CD4-positive, alpha-beta memory T cell (primary cell): ENCODE data around the gene SSH2. TPM values are rescaled to one million over a fixed set of nuclear protein-coding genes. Genes with fewer than 3 reads are reported as not detected.

ENCODE experiments used
- CTCF ChIA-PET: fragments of 350-600 bp; sonication (Branson Sonifier 250); formaldehyde crosslinking; loops from one replicate; lab custom pipeline; 2021; ENCODE audit warnings: inconsistent platforms; ENCODE audit not compliant: partially characterized antibody; lab: Charles Lee
- POLR2A ChIA-PET: fragments of 350-600 bp; sonication (Branson Sonifier 250); formaldehyde crosslinking; loops from one replicate; lab custom pipeline; 2021; ENCODE audit not compliant: partially characterized antibody; lab: Charles Lee
- DNase-seq, 5 donors: peaks; one replicate each; pipeline versions ENCODE4 v3.0.0 to v3.0.0-alpha.2; 2020 to 2022; ENCODE audit warnings: mixed read lengths in 1 of 5
- H3K27ac ChIP-seq: one replicate; pipeline ENCODE4 v1.7.0; 2013; ENCODE audit warnings: low read depth, low read length
- H3K27me3 ChIP-seq: 2 replicates; pipeline ENCODE4 v1.7.0; 2013; ENCODE audit warnings: mild to moderate bottlenecking, low read length, moderate library complexity; ENCODE audit not compliant: insufficient read depth
- H3K36me3 ChIP-seq: 2 replicates; pipeline ENCODE4 v1.7.0; 2013; ENCODE audit warnings: mild to moderate bottlenecking, low read length, moderate library complexity; ENCODE audit not compliant: insufficient read depth
- H3K4me1 ChIP-seq: 2 replicates; pipeline ENCODE4 v1.7.0; 2013; ENCODE audit warnings: mild to moderate bottlenecking, low read length, moderate library complexity; ENCODE audit not compliant: insufficient read depth
- H3K4me3 ChIP-seq, 2 donors: one replicate each; pipeline ENCODE4 v1.7.0; 2013; ENCODE audit warnings: low read length in 2 of 2, mild to moderate bottlenecking in 1 of 2
- H3K9me3 ChIP-seq, 2 donors: one replicate each; pipeline ENCODE4 v1.7.0; 2013; ENCODE audit warnings: low read length in 2 of 2, control low read depth in 1 of 2; ENCODE audit not compliant: control insufficient read depth in 1 of 2
- H3K27ac Mint-ChIP-seq, 7 donors: one replicate each; pipeline ENCODE4 v1.8.0; 2020 to 2021; ENCODE audit warnings: mixed read lengths in 7 of 7, mild to moderate bottlenecking in 6 of 7, inconsistent platforms in 3 of 7, moderate library complexity in 3 of 7
- H3K27me3 Mint-ChIP-seq, 2 donors: one replicate each; pipeline ENCODE4 v1.8.0; 2020 to 2021; ENCODE audit warnings: mixed read lengths in 2 of 2
- H3K36me3 Mint-ChIP-seq, 2 donors: one replicate each; pipeline ENCODE4 v1.8.0; 2020 to 2021; ENCODE audit warnings: mixed read lengths in 2 of 2, inconsistent platforms in 1 of 2, mild to moderate bottlenecking in 1 of 2
- H3K4me1 Mint-ChIP-seq, 4 donors: one replicate each; pipeline ENCODE4 v1.8.0; 2020 to 2021; ENCODE audit warnings: mixed read lengths in 4 of 4, mild to moderate bottlenecking in 1 of 4
- H3K4me3 Mint-ChIP-seq, 8 donors: one replicate each; pipeline ENCODE4 v1.8.0; 2020 to 2021; ENCODE audit warnings: mixed read lengths in 8 of 8, mild to moderate bottlenecking in 7 of 8, moderate library complexity in 6 of 8, inconsistent platforms in 3 of 8
- H3K9me3 Mint-ChIP-seq, 8 donors: one replicate each; pipeline ENCODE4 v1.8.0; 2020 to 2021; ENCODE audit warnings: mixed read lengths in 8 of 8, mild to moderate bottlenecking in 5 of 8, inconsistent platforms in 3 of 8, moderate library complexity in 1 of 8
- intact Hi-C: fragments of 100-400 bp; cut with micrococcal nuclease; formaldehyde crosslinking; loops from one replicate; pipeline ENCODE4 v1.15.1; 2023
- polyA plus RNA-seq, 2 donors: library from polyadenylated mRNA; unstranded; fragments of 300-500 nt; fragmentation: Illumina TruSeq; gene quantifications; one replicate each; pipeline ENCODE4 v1.2.3, GENCODE V29; 2021
- total RNA-seq, 2 experiments: library from RNA; stranded (reverse); gene quantifications; one replicate each; pipeline ENCODE4 v1.2.3, GENCODE V29; 2021

SSH2 gene
- total and polyA plus RNA-seq, 4 experiments from 2014 or later = 13.5 to 70.4 (median 54.2) TPM

DNA sequence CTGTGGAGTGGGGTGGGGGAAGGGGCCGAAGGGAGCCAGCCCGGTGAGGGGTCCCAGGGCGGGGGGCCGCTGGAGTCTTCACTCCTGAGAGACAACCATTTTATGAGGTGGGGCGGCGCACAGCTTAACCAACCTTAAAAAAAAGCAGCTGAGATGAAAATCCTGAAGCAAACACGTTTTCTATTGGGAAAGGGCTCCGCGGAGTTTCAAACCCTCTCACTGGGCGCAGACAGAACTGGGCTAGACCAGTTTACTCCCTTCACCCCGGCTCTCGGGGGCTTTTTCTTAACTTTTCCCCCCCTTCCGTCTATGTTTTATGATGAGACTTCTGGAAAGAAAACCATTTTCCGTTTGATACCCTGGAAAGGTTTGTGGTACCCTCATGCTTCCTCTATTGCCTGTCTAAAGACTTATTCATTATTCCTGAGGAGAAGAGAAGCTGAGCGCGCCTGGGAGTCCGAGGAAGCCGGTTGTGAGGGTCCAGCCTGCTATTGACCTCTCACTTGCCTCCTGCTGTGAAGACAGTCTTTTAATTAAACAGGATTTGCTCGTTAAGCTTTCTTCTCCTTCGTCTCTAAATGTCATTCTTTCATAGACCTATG is 482 bp upstream of the SSH2 start:
- H3K36me3 ChIP-seq = no peaks in the 10 kb centered on the region
- H3K9me3 ChIP-seq = no peaks in the 10 kb centered on the region
- intact Hi-C loops = loop anchor here (1.0 to 2.0 kb wide), 9 partner anchors 63 to 540 kb away; partner anchors contain the start of genes GIT1 and TAOK1
- Mint-ChIP-seq H3K4me3 (no peak overlapping the region), H3K4me1 (peaks cover 17 to 37% (median 31%) of the 10 kb centered on the region in 4 donors), H3K9me3 (peaks cover 0 to 2% (median 0%) of the 10 kb centered on the region in 8 donors), H3K27ac (no peak overlapping the region), H3K27me3 (no peaks in the 10 kb centered on the region), H3K36me3 (peaks cover 0 to 9% of the 10 kb centered on the region in 2 donors)
- peaks cover 46% of the 10 kb centered on the region for H3K4me1 ChIP-seq
- no peak for DNase-seq
- H3K4me3 ChIP-seq = peak overlapping the region; percentile 84 to 93
- H3K27ac ChIP-seq = peak overlapping the region; percentile 88
- ChIA-PET POLR2A (interaction anchor here (0.6 to 4.0 kb wide), 24 partner anchors 9 to 1035 kb away, joined by 3 to 68 read pairs (median 5); partner anchors contain the start of genes ABHD15 and TP53I13), CTCF (interaction anchor here (0.5 to 7.5 kb wide), 49 partner anchors 10 to 406 kb away, joined by 3 to 387 read pairs (median 5); partner anchors contain the start of gene EFCAB5)
- no peaks in the 10 kb centered on the region for H3K27me3 ChIP-seq

GRCh38 chr17:29929006-29929532 is 959 bp downstream of the SSH2 start:
- no peaks in the 10 kb centered on the region for H3K27me3 ChIP-seq
- ChIA-PET POLR2A (interaction anchor here (1.2 to 4.0 kb wide), 3 partner anchors 108 to 313 kb away, joined by 6 to 68 read pairs (median 33); no protein-coding TSS in a partner anchor), CTCF (interaction anchor here (1.6 to 7.5 kb wide), 3 partner anchors 8 to 312 kb away, joined by 5 to 387 read pairs (median 50); no protein-coding TSS in a partner anchor)
- Mint-ChIP-seq H3K9me3 (peaks cover 0 to 2% (median 0%) of the 10 kb centered on the region in 8 donors), H3K27ac (no peak overlapping the region), H3K27me3 (no peaks in the 10 kb centered on the region), H3K4me3 (no peak overlapping the region), H3K36me3 (peaks cover 0 to 9% of the 10 kb centered on the region in 2 donors), H3K4me1 (peaks cover 17 to 37% (median 32%) of the 10 kb centered on the region in 4 donors)
- H3K27ac ChIP-seq = peak overlapping the region; percentile 88
- H3K9me3 ChIP-seq = no peaks in the 10 kb centered on the region
- no peaks in the 10 kb centered on the region for H3K36me3 ChIP-seq
- peak overlapping the region; percentile 84 to 93 for H3K4me3 ChIP-seq
- intact Hi-C loops = loop anchor here (5.0 kb wide), 1 partner anchor 37 kb away; no protein-coding TSS in a partner anchor
- peaks cover 46% of the 10 kb centered on the region for H3K4me1 ChIP-seq
- DNase-seq = peak in 4 of 5 donors; percentile 0 to 55 (median 11)

- Histone ChIP-seq H3K36me3 (no peaks in the 10 kb centered on the region), H3K4me3 (no peak overlapping the region), H3K9me3 (no peaks in the 10 kb centered on the region), H3K27ac (no peak overlapping the region), H3K27me3 (no peaks in the 10 kb centered on the region), H3K4me1 (peaks cover 46% of the 10 kb centered on the region)
- Mint-ChIP-seq H3K36me3 (peaks cover 0 to 9% of the 10 kb centered on the region in 2 donors), H3K4me3 (peak overlapping the region in 4 of 8 donors; percentile 7 to 53 (median 15)), H3K4me1 (peaks cover 17 to 37% (median 32%) of the 10 kb centered on the region in 4 donors), H3K9me3 (peaks cover 0 to 2% (median 0%) of the 10 kb centered on the region in 8 donors), H3K27me3 (no peaks in the 10 kb centered on the region), H3K27ac (peak overlapping the region in 1 of 7 donors; percentile 37)
- no peak for DNase-seq
- POLR2A ChIA-PET = interaction anchor here (0.6 kb wide), 1 partner anchor 8 kb away, joined by 3 read pairs; no protein-coding TSS in a partner anchor
- CTCF ChIA-PET = interaction anchor here (1.0 to 7.5 kb wide), 3 partner anchors 10 to 310 kb away, joined by 3 to 387 read pairs (median 5); no protein-coding TSS in a partner anchor
- intact Hi-C loops = loop anchor here (5.0 kb wide), 1 partner anchor 35 kb away; no protein-coding TSS in a partner anchor
These were observed 2.5 kb downstream of the SSH2 start for GRCh38 chr17:29927546-29927945.

GRCh38 chr17:29924786-29925185 is 5.2 kb downstream of the SSH2 start:
- Mint-ChIP-seq H3K27me3 (no peaks in the 10 kb centered on the region), H3K27ac (no peak overlapping the region), H3K4me3 (no peak overlapping the region), H3K36me3 (peaks cover 0 to 11% of the 10 kb centered on the region in 2 donors), H3K4me1 (peaks cover 21 to 42% (median 37%) of the 10 kb centered on the region in 4 donors), H3K9me3 (no peaks in the 10 kb centered on the region)
- Histone ChIP-seq H3K27ac (no peak overlapping the region), H3K9me3 (no peaks in the 10 kb centered on the region), H3K27me3 (no peaks in the 10 kb centered on the region), H3K36me3 (no peaks in the 10 kb centered on the region), H3K4me3 (no peak overlapping the region), H3K4me1 (peaks cover 29% of the 10 kb centered on the region)
- ChIA-PET POLR2A (no interaction called here), CTCF (interaction anchor here (1.6 kb wide), 1 partner anchor 57 kb away, joined by 4 read pairs; no protein-coding TSS in a partner anchor)
- intact Hi-C loops = loop anchor here (5.0 kb wide), 1 partner anchor 32 kb away; no protein-coding TSS in a partner anchor
- DNase-seq = no peak

DNA sequence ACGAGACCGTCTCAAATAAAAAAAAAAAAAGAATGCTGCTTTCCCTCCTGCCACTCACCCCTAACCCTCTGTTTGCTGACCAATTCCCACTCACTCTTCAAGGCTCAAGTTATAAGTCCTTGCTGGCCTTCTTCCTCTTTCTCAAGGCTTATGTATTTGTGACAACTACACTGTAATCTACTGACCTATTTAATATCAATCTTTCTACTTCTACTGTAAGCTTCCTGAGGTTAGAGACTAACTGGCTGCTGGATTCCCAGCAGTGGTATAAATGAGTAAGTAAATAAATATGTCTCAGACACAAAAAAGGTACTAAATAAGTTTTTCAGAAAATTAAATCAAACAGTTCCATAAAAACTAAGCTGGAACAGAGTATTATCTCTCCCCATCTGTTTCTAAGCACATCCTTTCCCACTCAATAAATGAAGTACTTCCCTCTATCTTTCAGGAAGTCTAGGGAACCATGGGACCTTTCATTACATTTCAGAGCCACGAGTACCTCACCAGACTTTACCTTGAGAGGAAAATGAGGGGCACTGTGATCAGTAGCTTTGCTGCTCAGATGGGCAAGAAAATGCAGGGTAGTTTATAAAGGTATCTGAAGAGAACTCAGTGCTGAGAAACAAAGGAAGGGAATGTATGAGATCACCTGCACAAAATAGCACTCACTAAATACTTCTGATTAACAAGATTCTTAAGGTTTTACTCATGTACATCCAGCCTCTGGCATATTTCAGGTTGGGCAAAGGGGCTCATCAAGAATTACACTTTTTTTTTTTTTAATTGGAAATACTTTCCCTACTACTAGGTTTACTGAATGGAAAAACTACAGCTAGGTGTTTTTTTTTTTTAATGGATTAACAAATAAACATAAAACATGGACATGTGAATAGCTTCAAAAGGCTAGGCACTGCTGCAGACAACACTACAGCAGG is 10.8 kb downstream of the SSH2 start:
- H3K27ac Mint-ChIP-seq = peak overlapping the region in 5 of 7 donors; percentile 1 to 60 (median 35)
- Histone ChIP-seq H3K27me3 (no peaks in the 10 kb centered on the region), H3K4me1 (no peaks in the 10 kb centered on the region), H3K36me3 (no peaks in the 10 kb centered on the region), H3K27ac (no peak overlapping the region), H3K4me3 (no peak overlapping the region), H3K9me3 (no peaks in the 10 kb centered on the region)
- no peak overlapping the region for H3K4me3 Mint-ChIP-seq
- peaks cover 24 to 40% (median 28%) of the 10 kb centered on the region in 4 donors for H3K4me1 Mint-ChIP-seq
- no peak for DNase-seq
- ChIA-PET POLR2A (interaction anchor here (0.9 to 1.9 kb wide), 2 partner anchors 9 to 12 kb away, joined by 3 to 7 read pairs; partner anchors contain the start of gene SSH2), CTCF (interaction anchor here (0.6 to 4.2 kb wide), 2 partner anchors 11 to 1121 kb away, joined by 3 to 50 read pairs; partner anchors contain the start of gene SSH2)
- no peaks in the 10 kb centered on the region for H3K9me3 Mint-ChIP-seq
- intact Hi-C loops = no loop called here
- peaks cover 0 to 3% of the 10 kb centered on the region in 2 donors for H3K36me3 Mint-ChIP-seq
- no peaks in the 10 kb centered on the region for H3K27me3 Mint-ChIP-seq

DNA sequence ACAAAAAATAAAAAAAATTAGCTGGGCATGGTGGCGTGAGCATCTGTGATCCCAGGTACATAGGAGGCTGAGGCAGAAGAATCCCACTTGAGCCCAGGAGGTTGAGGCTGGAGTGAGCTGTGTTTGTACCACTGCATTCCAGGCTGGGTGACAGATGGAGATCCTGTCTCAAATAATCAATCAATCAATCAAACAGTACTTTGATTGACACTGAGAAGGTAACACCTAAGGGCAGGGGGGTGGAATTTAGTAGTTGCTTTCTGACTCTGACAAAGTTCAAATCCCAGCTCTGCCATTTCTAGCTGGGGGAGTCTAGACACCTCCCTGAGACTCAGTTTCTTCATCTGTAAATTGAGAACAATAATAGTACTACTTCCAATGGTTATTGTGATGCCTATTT is 12.0 kb downstream of the SSH2 start:
- ChIA-PET CTCF (interaction anchor here (1.9 kb wide), 1 partner anchor 9 kb away, joined by 3 read pairs; no protein-coding TSS in a partner anchor), POLR2A (no interaction called here)
- Mint-ChIP-seq H3K27me3 (no peaks in the 10 kb centered on the region), H3K4me3 (no peak overlapping the region), H3K9me3 (no peaks in the 10 kb centered on the region), H3K36me3 (peaks cover 0 to 3% of the 10 kb centered on the region in 2 donors), H3K27ac (no peak overlapping the region), H3K4me1 (peaks cover 24 to 40% (median 29%) of the 10 kb centered on the region in 4 donors)
- Histone ChIP-seq H3K4me1 (no peaks in the 10 kb centered on the region), H3K27me3 (no peaks in the 10 kb centered on the region), H3K36me3 (no peaks in the 10 kb centered on the region), H3K9me3 (no peaks in the 10 kb centered on the region), H3K27ac (no peak overlapping the region), H3K4me3 (no peak overlapping the region)
- DNase-seq = no peak
- intact Hi-C loops = no loop called here
